ENCODE data around the gene LAMA2.
A peak's percentile ranks its signal among the peaks of the same experiment; 100 is the strongest.

Gene LAMA2

GRCh38 chr6:129210684-129211083 is 327.7 kb downstream of the LAMA2 start:
- no peak for DNase-seq (ENCODE audit: low spot score)

GRCh38 chr6:129211626-129212025 is 328.7 kb downstream of the LAMA2 start:
- no peak for DNase-seq (ENCODE audit: low spot score)

GRCh38 chr6:129212081-129212480 is 329.1 kb downstream of the LAMA2 start:
- DNase-seq (ENCODE audit: low spot score): no peak

GRCh38 chr6:129215246-129215645 is 332.3 kb downstream of the LAMA2 start:
- no peak for DNase-seq (ENCODE audit: low spot score)

- no peak for DNase-seq (ENCODE audit: low spot score)
Observed at GRCh38 chr6:129215916-129216520, 333.1 kb downstream of the LAMA2 start.

GRCh38 chr6:129217701-129218100 is 334.8 kb downstream of the LAMA2 start:
- no peak for DNase-seq (ENCODE audit: low spot score)

- no peak for DNase-seq (ENCODE audit: low spot score)
Observed at GRCh38 chr6:129233458-129234134, 350.7 kb downstream of the LAMA2 start.

GRCh38 chr6:129235167-129236000 is 352.4 kb downstream of the LAMA2 start:
- no peak for DNase-seq (ENCODE audit: low spot score)

- DNase-seq (ENCODE audit: low spot score): no peak
Observed at GRCh38 chr6:129236001-129236517, 353.1 kb downstream of the LAMA2 start.

- DNase-seq (ENCODE audit: low spot score): no peak
Observed at GRCh38 chr6:129238991-129239390, 356.1 kb downstream of the LAMA2 start.

GRCh38 chr6:129239825-129240491 is 357.0 kb downstream of the LAMA2 start:
- no peak for DNase-seq (ENCODE audit: low spot score)

- no peak for DNase-seq (ENCODE audit: low spot score)
Observed at GRCh38 chr6:129240492-129240853, 357.5 kb downstream of the LAMA2 start.

- no peak for DNase-seq (ENCODE audit: low spot score)
Observed at GRCh38 chr6:129242546-129242945, 359.6 kb downstream of the LAMA2 start.

- no peak for DNase-seq (ENCODE audit: low spot score)
Observed at GRCh38 chr6:129243377-129243776, 360.4 kb downstream of the LAMA2 start.

GRCh38 chr6:129248946-129249345 is 366.0 kb downstream of the LAMA2 start:
- no peak for DNase-seq (ENCODE audit: low spot score)

GRCh38 chr6:129251669-129252376 is 368.9 kb downstream of the LAMA2 start:
- peak; percentile 66 for DNase-seq (ENCODE audit: low spot score)

GRCh38 chr6:129252377-129253071 is 369.6 kb downstream of the LAMA2 start:
- no peak for DNase-seq (ENCODE audit: low spot score)

GRCh38 chr6:129253242-129253641 is 370.3 kb downstream of the LAMA2 start:
- DNase-seq (ENCODE audit: low spot score): no peak

- no peak for DNase-seq (ENCODE audit: low spot score)
Observed at GRCh38 chr6:129253727-129254126, 370.8 kb downstream of the LAMA2 start.

- no peak for DNase-seq (ENCODE audit: low spot score)
Observed at GRCh38 chr6:129257196-129257595, 374.3 kb downstream of the LAMA2 start.

- no peak for DNase-seq (ENCODE audit: low spot score)
Observed at GRCh38 chr6:129262661-129263060, 379.7 kb downstream of the LAMA2 start.
